Measurements from ENCODE around the gene AOPEP.
A peak's percentile ranks its signal among the peaks of the same experiment; 100 is the strongest.
"Not testable (repeated sequence)": the region's sequence is repeated elsewhere in the genome, so short reads cannot be mapped to it uniquely, and the experiment has no call there.

The AOPEP gene

DNA sequence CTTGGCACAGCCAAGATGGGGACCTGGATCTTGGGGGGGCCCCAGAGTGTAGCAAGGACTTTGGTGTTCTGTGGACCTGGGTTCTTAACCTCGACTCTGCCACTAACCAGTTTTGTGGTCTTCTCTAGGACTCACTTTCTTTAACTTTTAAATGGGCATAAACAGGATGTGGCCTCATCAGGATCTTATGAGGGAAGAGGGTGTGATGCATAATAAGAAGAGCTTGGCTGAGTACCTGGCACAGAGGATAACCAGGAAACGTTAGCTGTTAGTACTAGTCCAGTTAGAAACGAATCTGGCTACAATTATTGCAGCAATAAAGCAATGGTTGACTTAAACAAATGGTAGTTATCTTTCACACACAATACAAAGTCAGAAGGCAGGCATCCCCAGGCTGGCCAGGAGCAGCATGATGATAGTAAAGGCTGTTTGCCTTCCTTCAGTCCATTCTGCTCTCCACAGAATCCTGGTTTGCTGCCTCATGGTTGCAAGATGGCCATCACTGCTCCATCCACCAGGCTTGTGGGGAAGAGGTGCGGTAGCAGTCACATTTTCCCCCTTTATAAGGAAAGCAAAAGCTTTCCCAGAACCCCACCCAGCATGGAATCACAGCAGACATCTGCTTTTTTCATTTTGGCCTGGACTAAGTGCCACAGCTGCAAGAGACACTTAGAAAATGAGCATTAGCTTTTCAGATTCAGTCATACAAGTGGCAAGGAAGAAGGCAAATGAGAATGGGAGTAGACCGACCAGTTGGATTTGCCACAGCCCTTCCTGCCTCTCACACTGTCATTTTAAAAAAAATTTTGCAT is 225.0 kb downstream of the AOPEP start:
- Histone ChIP-seq H3K27me3 (no peaks in the 10 kb centered on the region), H3K27ac (peak overlapping the region; percentile 69 to 76), H3K4me3 (no peak overlapping the region), H3K36me3 (peaks cover 0 to 5% (median 3%) of the 10 kb centered on the region in 3 donors), H3K4me1 (peaks cover 0 to 65% (median 41%) of the 10 kb centered on the region in 4 donors), H3K9me3 (no peaks in the 10 kb centered on the region)
- TF ChIP-seq CTCF (IDR thresholded peaks at IDR 0.05): no peak
- intact Hi-C loops (cut with DNase I; ENCODE audit: low total_unique reads): no loop called here
- no peak for DNase-seq

DNA sequence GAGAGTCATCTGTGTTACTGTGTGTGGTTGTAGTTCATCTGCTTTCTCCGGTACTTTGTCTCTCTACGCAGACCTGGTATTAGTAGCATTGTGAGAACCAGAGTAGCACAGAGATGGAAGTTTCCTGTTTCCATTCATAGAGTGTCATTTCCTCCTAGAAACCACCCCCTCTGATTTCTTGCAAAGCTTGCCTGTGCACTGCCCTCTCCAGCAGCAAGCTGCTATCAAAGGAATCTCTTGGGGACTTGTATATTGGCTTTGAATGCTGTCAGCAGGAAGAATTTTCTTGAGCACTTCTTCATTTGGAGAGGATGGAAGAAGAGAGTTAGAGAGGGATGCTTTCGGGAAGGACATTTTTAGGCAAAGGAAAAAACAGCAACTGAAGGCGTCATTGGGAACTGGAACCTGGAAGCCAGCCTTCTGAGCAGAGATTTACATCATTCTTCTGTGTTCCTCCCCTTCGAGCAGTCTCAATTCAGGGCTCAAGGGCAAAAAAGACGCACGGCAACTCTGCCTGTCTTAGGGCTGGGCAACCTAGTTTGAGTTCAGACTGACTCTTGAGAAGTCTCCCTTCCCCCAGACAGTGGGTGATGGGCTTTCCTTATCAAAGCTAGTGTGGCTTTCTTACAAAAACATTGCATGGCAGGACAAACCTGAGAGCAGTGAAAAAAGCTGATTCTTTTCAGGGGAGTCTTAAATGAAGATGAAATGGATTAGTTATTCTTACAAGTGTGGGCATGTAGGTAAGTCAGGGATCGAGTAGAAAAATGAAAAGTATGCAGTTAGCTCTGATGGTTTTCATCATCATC is 226.3 kb downstream of the AOPEP start:
- peak; percentile 58 to 85 for DNase-seq
- H3K27me3 ChIP-seq: no peaks in the 10 kb centered on the region
- intact Hi-C loops (cut with DNase I; ENCODE audit: low total_unique reads): no loop called here
- H3K27ac ChIP-seq: peak overlapping the region; percentile 69 to 76
- H3K4me1 ChIP-seq: peaks cover 0 to 63% (median 41%) of the 10 kb centered on the region in 4 donors
- no peak overlapping the region for H3K4me3 ChIP-seq
- H3K9me3 ChIP-seq: no peaks in the 10 kb centered on the region
- no peak for TF ChIP-seq CTCF (IDR thresholded peaks at IDR 0.05)
- peaks cover 0 to 6% (median 3%) of the 10 kb centered on the region in 3 donors for H3K36me3 ChIP-seq

DNA sequence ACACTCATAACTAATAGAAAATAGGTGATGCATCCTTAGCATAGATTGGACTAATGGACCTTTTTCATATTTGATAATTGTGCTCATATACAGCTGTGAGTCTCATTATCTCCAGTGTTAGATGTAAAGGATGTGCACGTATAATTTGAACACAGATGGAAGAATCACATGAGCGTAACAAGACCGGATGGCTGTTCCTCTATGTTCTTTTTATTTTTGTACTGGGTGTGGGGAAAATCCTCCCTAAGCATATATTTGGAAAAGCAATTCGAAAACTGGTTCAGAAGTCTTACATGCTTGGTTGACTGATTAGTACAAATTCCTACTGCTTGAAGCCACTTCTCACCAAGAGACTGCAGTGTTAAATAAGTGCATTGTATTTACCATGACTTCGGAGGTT is 230.2 kb downstream of the AOPEP start:
- peaks cover 0 to 6% (median 6%) of the 10 kb centered on the region in 3 donors for H3K36me3 ChIP-seq
- TF ChIP-seq CTCF (IDR thresholded peaks at IDR 0.05): no peak
- no peaks in the 10 kb centered on the region for H3K27me3 ChIP-seq
- H3K4me1 ChIP-seq: peaks cover 0 to 26% (median 21%) of the 10 kb centered on the region in 4 donors
- no peak overlapping the region for H3K4me3 ChIP-seq
- intact Hi-C loops (cut with DNase I; ENCODE audit: low total_unique reads): no loop called here
- DNase-seq: no peak
- H3K9me3 ChIP-seq: no peaks in the 10 kb centered on the region
- H3K27ac ChIP-seq: no peak overlapping the region

- H3K27me3 ChIP-seq: no peaks in the 10 kb centered on the region
- H3K4me3 ChIP-seq: no peak overlapping the region
- no peaks in the 10 kb centered on the region for H3K9me3 ChIP-seq
- DNase-seq: no peak
- no peaks in the 10 kb centered on the region for H3K4me1 ChIP-seq
- intact Hi-C loops (cut with DNase I; ENCODE audit: low total_unique reads): no loop called here
- peaks cover 0 to 6% (median 3%) of the 10 kb centered on the region in 3 donors for H3K36me3 ChIP-seq
- TF ChIP-seq CTCF (IDR thresholded peaks at IDR 0.05): no peak
- no peak overlapping the region for H3K27ac ChIP-seq
Measured at GRCh38 chr9:94960964-94961363, 234.5 kb downstream of the AOPEP start.

GRCh38 chr9:94961870-94962269 is 235.4 kb downstream of the AOPEP start:
- H3K4me3 ChIP-seq: no peak overlapping the region
- H3K27me3 ChIP-seq: no peaks in the 10 kb centered on the region
- no peaks in the 10 kb centered on the region for H3K4me1 ChIP-seq
- H3K27ac ChIP-seq: no peak overlapping the region
- no peak for DNase-seq
- H3K9me3 ChIP-seq: no peaks in the 10 kb centered on the region
- TF ChIP-seq CTCF (IDR thresholded peaks at IDR 0.05): no peak
- intact Hi-C loops (cut with DNase I; ENCODE audit: low total_unique reads): no loop called here
- H3K36me3 ChIP-seq: peaks cover 0 to 3% (median 0%) of the 10 kb centered on the region in 3 donors

DNA sequence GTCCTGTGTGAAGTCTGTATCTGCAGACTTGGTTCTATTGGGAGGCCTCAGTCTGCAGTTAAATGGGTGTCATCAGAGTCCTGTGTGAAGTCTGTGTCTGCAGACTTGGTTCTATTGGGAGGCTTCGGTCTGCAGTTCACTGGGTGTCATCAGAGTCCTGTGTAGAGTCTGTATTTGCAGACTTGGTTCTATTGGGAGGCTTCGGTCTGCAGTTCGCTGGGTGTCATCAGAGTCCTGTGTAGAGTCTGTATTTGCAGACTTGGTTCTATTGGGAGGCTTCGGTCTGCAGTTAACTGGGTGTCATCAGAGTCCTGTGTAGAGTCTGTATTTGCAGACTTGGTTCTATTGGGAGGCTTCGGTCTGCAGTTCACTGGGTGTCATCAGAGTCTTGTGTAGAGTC is 239.1 kb downstream of the AOPEP start:
- H3K27ac ChIP-seq; H3K9me3 ChIP-seq; DNase-seq; intact Hi-C loops (cut with DNase I; ENCODE audit: low total_unique reads); H3K4me3 ChIP-seq; H3K4me1 ChIP-seq; H3K27me3 ChIP-seq; H3K36me3 ChIP-seq: not testable (repeated sequence)

- H3K27ac ChIP-seq; H3K9me3 ChIP-seq; H3K4me3 ChIP-seq; DNase-seq; H3K36me3 ChIP-seq; H3K27me3 ChIP-seq; intact Hi-C loops (cut with DNase I; ENCODE audit: low total_unique reads); H3K4me1 ChIP-seq: not testable (repeated sequence)
Measured at GRCh38 chr9:94966046-94966445, 239.5 kb downstream of the AOPEP start.

Data from tibial artery (tissue), 4 donors.